Measurements from ENCODE around the gene SPATA25. TPM values are rescaled to one million over a fixed set of nuclear protein-coding genes. Genes with fewer than 3 reads are reported as not detected.

SPATA25 gene
- total and polyA plus RNA-seq, 2 experiments from 2014 or later = 7.4 to 42.8 TPM

- H3K36me3 ChIP-seq = no peaks in the 10 kb centered on the region
- peaks cover 8% of the 10 kb centered on the region for H3K4me1 ChIP-seq (ENCODE audit: low read depth)
- no peak overlapping the region for H3K27ac ChIP-seq
- H3K9me3 ChIP-seq (ENCODE audit: low read depth) = no peaks in the 10 kb centered on the region
- TF ChIP-seq CTCF (IDR thresholded peaks at IDR 0.05; ENCODE audit: low read depth, low read length) = no peak
- H3K4me3 ChIP-seq = no peak overlapping the region
- H3K27me3 ChIP-seq = no peaks in the 10 kb centered on the region
- DNase-seq (ENCODE audit: low read depth in 1 of 2, low spot score in 1 of 2) = peak in 1 of 2 donors; percentile 80
These were observed 37.2 kb upstream of the SPATA25 start for GRCh38 chr20:45924391-45925261.

GRCh38 chr20:45921337-45922189, 34.1 kb upstream of the SPATA25 start:
- no peaks in the 10 kb centered on the region for H3K9me3 ChIP-seq (ENCODE audit: low read depth)
- no peak for TF ChIP-seq CTCF (IDR thresholded peaks at IDR 0.05; ENCODE audit: low read depth, low read length)
- H3K4me1 ChIP-seq (ENCODE audit: low read depth) = peaks cover 8% of the 10 kb centered on the region
- DNase-seq (ENCODE audit: low read depth in 1 of 2, low spot score in 1 of 2) = no peak
- no peak overlapping the region for H3K27ac ChIP-seq
- no peaks in the 10 kb centered on the region for H3K27me3 ChIP-seq
- H3K4me3 ChIP-seq = no peak overlapping the region
- H3K36me3 ChIP-seq = no peaks in the 10 kb centered on the region

GRCh38 chr20:45920462-45921336, 33.3 kb upstream of the SPATA25 start:
- H3K4me3 ChIP-seq = no peak overlapping the region
- TF ChIP-seq CTCF (IDR thresholded peaks at IDR 0.05; ENCODE audit: low read depth, low read length) = no peak
- H3K36me3 ChIP-seq = no peaks in the 10 kb centered on the region
- H3K9me3 ChIP-seq (ENCODE audit: low read depth) = no peaks in the 10 kb centered on the region
- H3K27ac ChIP-seq = no peak overlapping the region
- H3K4me1 ChIP-seq (ENCODE audit: low read depth) = peaks cover 8% of the 10 kb centered on the region
- DNase-seq (ENCODE audit: low read depth in 1 of 2, low spot score in 1 of 2) = peak in 1 of 2 donors; percentile 29
- H3K27me3 ChIP-seq = no peaks in the 10 kb centered on the region

- TF ChIP-seq CTCF (IDR thresholded peaks at IDR 0.05; ENCODE audit: low read depth, low read length) = no peak
- Histone ChIP-seq H3K27me3 (no peaks in the 10 kb centered on the region), H3K4me3 (no peak overlapping the region), H3K9me3 (ENCODE audit: low read depth) (no peaks in the 10 kb centered on the region), H3K4me1 (ENCODE audit: low read depth) (peaks cover 8% of the 10 kb centered on the region), H3K36me3 (no peaks in the 10 kb centered on the region), H3K27ac (no peak overlapping the region)
- peak in 1 of 2 donors; percentile 97 for DNase-seq (ENCODE audit: low read depth in 1 of 2, low spot score in 1 of 2)
These were observed 32.3 kb upstream of the SPATA25 start for GRCh38 chr20:45919542-45920399.
